ENCODE results near the gene PRSS56.

- TF ChIP-seq POLR2A (IDR thresholded peaks at IDR 0.05) = no peak
- TF ChIP-seq, protein P1, sequence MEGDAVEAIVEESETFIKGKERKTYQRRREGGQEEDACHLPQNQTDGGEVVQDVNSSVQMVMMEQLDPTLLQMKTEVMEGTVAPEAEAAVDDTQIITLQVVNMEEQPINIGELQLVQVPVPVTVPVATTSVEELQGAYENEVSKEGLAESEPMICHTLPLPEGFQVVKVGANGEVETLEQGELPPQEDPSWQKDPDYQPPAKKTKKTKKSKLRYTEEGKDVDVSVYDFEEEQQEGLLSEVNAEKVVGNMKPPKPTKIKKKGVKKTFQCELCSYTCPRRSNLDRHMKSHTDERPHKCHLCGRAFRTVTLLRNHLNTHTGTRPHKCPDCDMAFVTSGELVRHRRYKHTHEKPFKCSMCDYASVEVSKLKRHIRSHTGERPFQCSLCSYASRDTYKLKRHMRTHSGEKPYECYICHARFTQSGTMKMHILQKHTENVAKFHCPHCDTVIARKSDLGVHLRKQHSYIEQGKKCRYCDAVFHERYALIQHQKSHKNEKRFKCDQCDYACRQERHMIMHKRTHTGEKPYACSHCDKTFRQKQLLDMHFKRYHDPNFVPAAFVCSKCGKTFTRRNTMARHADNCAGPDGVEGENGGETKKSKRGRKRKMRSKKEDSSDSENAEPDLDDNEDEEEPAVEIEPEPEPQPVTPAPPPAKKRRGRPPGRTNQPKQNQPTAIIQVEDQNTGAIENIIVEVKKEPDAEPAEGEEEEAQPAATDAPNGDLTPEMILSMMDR (IDR thresholded peaks at IDR 0.05) = no peak
Observed at GRCh38 chr2:232503809-232504323, 16.3 kb upstream of the PRSS56 start.
